ENCODE measurements around the gene LTBP2. TPM values are rescaled to one million over a fixed set of nuclear protein-coding genes. Genes with fewer than 3 reads are reported as not detected.

LTBP2 gene
- total and polyA plus RNA-seq, 2 of the 13 experiments (the other 11 are each of a cell fraction or from before 2014, with no cell fraction given) = 0.20 to 0.41 TPM

GRCh38 chr14:74615735-74616134 is 3.7 kb upstream of the LTBP2 start (continued):
- TF ChIP-seq MLXIP (CRISPR knock-in tag; IDR thresholded peaks at IDR 0.05; ENCODE audit: borderline replicate concordance) (no peak), MED13 (CRISPR knock-in tag; IDR thresholded peaks at IDR 0.05) (no peak), IRX3 (CRISPR knock-in tag; IDR thresholded peaks at IDR 0.05; ENCODE audit: borderline replicate concordance, low read depth) (no peak)

GRCh38 chr14:74614508-74615495 is 2.8 kb upstream of the LTBP2 start:
- no peak overlapping the region for H3K9ac ChIP-seq (ENCODE audit: insufficient read depth, low read depth, low read length)
- H4K20me1 ChIP-seq (ENCODE audit: insufficient read depth, low read length) = no peaks in the 10 kb centered on the region
- no peak for DNase-seq (ENCODE audit: low spot score)
- intact Hi-C loops (cut with micrococcal nuclease; ENCODE audit: unreplicated experiment) (loop anchor here (5.0 kb wide), 1 partner anchor 113 kb away; no protein-coding TSS in a partner anchor), in situ Hi-C loops (cut with HindIII; ENCODE audit: extremely low pct_ligation_motif_present, low pct_unique_long_range_greater_than_20kb) (loop anchor here (25.0 kb wide), 1 partner anchor 172 kb away; no protein-coding TSS in a partner anchor)
- H3K36me3 ChIP-seq (replicated peaks in 1 of 2; ENCODE audit: control insufficient read depth in 1 of 2, insufficient read depth in 2 of 2, low read length in 2 of 2) = no peaks in the 10 kb centered on the region
- ChIA-PET CTCF (ENCODE audit: low intra/inter-chr PET ratio, low total read pairs) (no interaction called here), POLR2A (no interaction called here)
- no peak overlapping the region for H3K27ac ChIP-seq (ENCODE audit: extremely low read length, insufficient read depth, low read length)
- no peak overlapping the region for H2AFZ ChIP-seq (ENCODE audit: low read length)
- peaks cover 48% of the 10 kb centered on the region for H3K4me1 ChIP-seq (ENCODE audit: insufficient read depth, low read length)
- no peaks in the 10 kb centered on the region for H3K9me3 ChIP-seq (ENCODE audit: low read length)
- TF ChIP-seq PTBP1 (IDR thresholded peaks at IDR 0.05; ENCODE audit: low read depth, low read length, poor library complexity, severe bottlenecking) = no peak
- no peak for TF ChIP-seq TOPORS (CRISPR knock-in tag; IDR thresholded peaks at IDR 0.05)
- H3K4me2 ChIP-seq (ENCODE audit: low read depth, low read length) = no peak overlapping the region; the same call in 1 of the 2 replicates
- WGBS (ENCODE audit: low lambda C conversion rate) = 42% methylated on average over 6 of the region's 8 CpGs
- FAIRE-seq = no peak
- H3K79me2 ChIP-seq (ENCODE audit: insufficient read depth, low read length) = no peaks in the 10 kb centered on the region
- BruUV-seq (replicated peaks) = no TSS peak
- no peak for ATAC-seq
- H3K27me3 ChIP-seq (ENCODE audit: control insufficient read depth in 1 of 2, insufficient read depth in 2 of 2, low read length in 2 of 2) = peaks cover 1 to 18% of the 10 kb centered on the region in 2 experiments; a peak in 4 of 5 replicates
- no peak overlapping the region for H3K4me3 ChIP-seq (replicated peaks in 1 of 3; ENCODE audit: insufficient read depth in 1 of 3, low read depth in 2 of 3, low read length in 3 of 3)

Data from HepG2 (cell line).